HK-2 (cell line): Measurements from ENCODE around the gene CLDND1.

Experiments used
- DNase-seq: peaks from one replicate; pipeline ENCODE4 v3.0.0-alpha.2; 2018; ENCODE audit not compliant: unreplicated experiment

Gene CLDND1

GRCh38 chr3:98551754-98552153 is 29.1 kb upstream of the CLDND1 start:
- no peak for DNase-seq

GRCh38 chr3:98551236-98551635 is 28.5 kb upstream of the CLDND1 start:
- no peak for DNase-seq

DNA sequence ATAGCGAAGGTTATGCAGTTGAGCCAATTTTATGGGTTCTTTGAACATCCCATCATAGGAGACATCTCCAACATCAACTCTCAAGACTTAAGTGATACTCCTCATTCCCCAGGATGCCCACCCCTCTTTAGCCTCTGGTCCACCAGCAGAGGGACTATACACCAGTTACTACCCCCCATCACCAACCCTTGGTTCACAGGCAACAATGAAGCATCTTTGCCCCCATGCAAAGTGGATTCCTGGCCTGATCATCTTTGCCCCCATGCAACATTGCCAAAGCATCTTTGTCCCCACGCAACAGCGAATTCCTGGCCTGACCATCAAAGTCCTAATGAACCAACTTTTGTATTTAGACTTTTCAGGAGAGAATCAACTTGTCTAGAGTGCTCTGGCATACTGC is 28.1 kb upstream of the CLDND1 start:
- DNase-seq, result no peak

DNA sequence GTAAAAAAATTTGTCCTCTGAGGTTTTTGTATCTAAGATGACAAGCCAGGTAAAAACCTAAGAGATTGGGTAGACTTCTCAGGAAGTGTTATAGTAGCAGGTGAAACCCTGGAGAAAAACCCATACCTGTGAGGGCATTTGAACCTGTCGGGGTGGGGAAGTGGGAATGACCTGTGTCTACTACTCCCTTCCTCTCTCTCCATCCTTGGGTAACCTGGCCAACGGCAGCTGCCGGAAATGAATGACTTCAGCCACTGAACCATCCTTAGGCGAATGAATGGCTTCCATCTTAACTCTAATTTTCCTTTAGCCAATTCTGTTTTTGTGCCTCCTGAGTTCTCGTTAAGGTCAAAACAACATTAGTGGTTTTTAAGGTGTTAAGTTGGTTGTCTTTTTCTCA is 25.8 kb upstream of the CLDND1 start:
- no peak for DNase-seq

- DNase-seq, result no peak
These were observed 23.2 kb upstream of the CLDND1 start for GRCh38 chr3:98545940-98546339.

DNA sequence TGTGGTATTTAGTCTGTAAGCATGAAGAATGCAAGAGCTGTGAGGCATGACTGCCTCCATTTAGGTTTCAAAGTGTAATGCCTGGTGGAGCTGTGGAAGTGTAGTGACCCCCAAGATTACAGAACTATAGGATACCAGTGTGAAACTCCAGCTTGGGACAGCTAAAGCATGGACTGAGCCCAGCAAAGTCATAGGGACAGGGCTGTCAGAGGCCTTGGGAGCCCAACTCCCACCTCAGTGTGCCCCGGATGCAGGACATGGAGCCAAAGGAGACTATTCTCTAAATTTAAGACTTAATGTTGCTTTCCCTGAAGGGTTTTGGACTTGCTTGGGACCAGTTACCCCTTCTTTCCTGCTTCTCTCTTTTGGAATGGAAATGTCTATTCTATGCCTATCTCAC is 19.9 kb upstream of the CLDND1 start:
- DNase-seq, result no peak

GRCh38 chr3:98541695-98542094 is 19.0 kb upstream of the CLDND1 start:
- DNase-seq, result no peak

DNA sequence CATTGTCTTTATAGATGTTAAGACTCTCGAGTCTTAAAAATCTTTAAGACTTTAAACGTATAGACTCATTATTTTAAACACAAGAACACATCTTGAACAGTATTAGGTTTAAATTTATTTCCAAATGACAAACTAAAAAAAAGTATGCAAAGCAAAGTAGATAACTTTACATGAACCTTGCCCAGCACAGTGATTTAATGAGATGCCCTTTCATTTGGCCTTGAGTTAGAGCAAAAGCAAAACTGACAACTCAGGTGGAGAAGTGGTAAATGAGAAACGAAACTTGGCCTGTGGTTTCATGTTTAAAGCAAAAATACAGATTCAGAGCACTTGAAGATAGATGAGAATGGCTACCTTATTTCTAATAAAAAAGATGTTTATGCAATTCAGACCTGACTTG is 17.6 kb upstream of the CLDND1 start:
- DNase-seq, result no peak

GRCh38 chr3:98536456-98537017 is 13.8 kb upstream of the CLDND1 start:
- no peak for DNase-seq

DNA sequence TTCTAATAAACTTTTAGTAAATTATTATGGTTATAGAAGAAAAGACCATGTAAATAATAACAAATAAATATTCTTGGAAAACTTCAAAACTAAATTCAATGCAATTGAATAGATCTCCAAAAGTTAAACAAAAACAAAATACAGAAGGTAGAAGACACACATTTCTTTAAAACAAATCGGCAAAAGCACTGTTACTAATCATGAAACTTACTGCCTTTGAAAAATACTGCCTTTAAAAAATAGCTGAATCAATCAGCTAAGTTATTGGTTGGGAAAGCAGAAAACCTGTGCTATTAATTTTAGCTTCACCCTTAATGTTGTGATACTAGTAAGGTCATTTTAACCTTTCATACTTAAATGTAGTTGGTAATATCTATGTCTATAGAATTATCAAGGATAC is 12.0 kb upstream of the CLDND1 start:
- DNase-seq, result no peak

- no peak for DNase-seq
These were observed 11.5 kb upstream of the CLDND1 start for GRCh38 chr3:98534168-98534567.

- DNase-seq, result no peak
These were observed 10.2 kb upstream of the CLDND1 start for GRCh38 chr3:98532709-98533571.

- DNase-seq, result no peak
These were observed 9.6 kb upstream of the CLDND1 start for GRCh38 chr3:98532275-98532637.

GRCh38 chr3:98531622-98532274 is 9.0 kb upstream of the CLDND1 start, which contains the start of gene GPR15:
TSS of gene GPR15 (plus strand) at chr3:98531978. CDS start at chr3:98532034, 56 bp downstream.
- no peak for DNase-seq

- DNase-seq, result no peak
These were observed 8.0 kb upstream of the CLDND1 start for GRCh38 chr3:98530676-98531075.

GRCh38 chr3:98529856-98530459 is 7.3 kb upstream of the CLDND1 start:
- no peak for DNase-seq

DNA sequence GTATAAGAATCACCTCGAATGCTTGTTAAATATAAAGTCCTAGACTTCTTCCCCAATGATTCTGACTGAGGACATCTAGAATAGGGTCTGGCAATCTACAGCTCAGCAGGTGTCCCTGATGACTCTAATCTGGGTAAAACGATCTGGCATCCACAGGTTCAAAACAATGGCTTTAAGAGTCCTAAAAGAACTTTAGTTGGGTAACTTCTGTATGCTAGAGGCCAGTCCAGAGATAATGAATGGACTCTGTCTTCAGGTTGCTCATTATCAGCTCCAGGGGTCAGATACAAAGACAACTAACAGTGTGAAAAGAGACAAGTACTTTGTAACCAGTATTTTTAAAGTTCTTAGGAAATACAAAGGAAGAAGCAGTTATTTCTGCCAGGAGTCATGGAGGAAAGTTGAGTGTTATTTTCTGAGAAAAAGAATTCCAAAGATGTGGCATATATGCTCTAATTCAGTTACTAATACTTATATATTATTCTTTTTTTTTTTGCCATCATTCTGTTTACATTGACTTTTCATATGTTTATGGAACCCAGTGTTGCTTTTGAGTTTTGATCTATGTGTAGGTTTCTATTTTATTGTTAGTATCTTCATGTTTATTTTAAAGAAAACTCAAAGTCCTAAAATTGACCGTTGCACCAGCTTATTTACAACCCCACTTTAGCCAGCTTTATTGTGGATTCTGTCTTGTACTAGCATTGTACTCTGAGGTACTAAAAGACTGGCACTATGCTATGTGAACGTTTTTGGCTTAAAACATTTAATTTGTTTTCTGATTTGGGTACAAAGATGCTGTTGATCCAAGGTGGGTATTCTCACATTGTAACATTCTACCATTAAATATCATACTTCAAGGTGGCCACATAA is 6.0 kb upstream of the CLDND1 start:
- no peak for DNase-seq

GRCh38 chr3:98525494-98525893 is 2.8 kb upstream of the CLDND1 start:
- DNase-seq, result no peak

- peak; percentile 62 for DNase-seq
These were observed 682 bp downstream of the CLDND1 start for GRCh38 chr3:98521897-98522543.

DNA sequence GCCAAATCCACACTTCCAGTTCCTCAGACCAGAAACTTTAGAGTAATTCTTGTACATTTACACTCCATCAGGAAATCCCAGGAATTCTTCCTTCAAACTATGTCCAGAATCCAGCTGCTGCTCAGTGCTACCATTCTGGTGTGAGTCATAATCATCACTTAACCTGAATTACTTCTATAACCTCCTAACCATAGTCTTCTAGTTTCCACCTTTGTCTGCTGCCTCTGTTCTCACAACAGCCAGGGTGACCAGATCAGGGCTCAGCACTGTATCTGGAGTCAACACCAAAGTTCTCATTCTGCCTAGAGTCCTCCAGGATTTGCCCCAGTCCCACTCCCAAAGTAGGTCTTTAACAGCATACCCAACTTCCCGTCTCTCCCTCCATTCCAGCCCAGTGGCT is 3.4 kb downstream of the CLDND1 start:
- no peak for DNase-seq

DNA sequence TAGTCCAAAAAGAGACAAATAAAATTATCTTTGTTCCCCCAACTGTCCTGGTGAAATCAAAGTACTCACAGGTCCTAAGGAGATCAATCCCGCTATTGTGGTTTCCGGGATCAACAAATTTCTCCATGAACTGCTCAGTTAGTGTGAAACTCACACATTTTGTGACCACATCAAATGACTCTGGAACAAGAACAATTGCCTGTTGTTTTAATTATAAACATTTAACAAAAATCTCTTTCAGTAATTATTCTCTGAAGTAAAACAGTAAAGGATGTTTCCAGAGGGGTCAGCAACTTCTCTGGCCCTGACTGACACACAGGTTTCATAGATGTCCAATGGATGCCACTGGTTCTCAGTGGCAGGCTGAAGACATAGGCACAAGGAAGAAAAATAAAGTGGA is 3.9 kb downstream of the CLDND1 start:
- no peak for DNase-seq
